HepG2 (cell line): ENCODE results near the gene STEAP2. TPM values are rescaled to one million over a fixed set of nuclear protein-coding genes. Genes with fewer than 3 reads are reported as not detected.

Experiments used
- ARID3A ChIP-seq: IDR thresholded peaks from 2 replicates; pipeline ENCODE4 v1.6.1; 2012; ENCODE audit warnings: low read depth, low read length, improper control_type of control experiment
- CBX1 ChIP-seq: IDR thresholded peaks from one replicate; pipeline ENCODE4 v1.6.1; 2016; ENCODE audit warnings: antibody characterized with exemption, low read depth
- DMTF1 ChIP-seq: sonication (generic); formaldehyde crosslinking; IDR thresholded peaks from 2 replicates; pipeline ENCODE4 v1.4.0; 2020; ENCODE audit warnings: mild to moderate bottlenecking, missing genetic modification reagents
- HNF4G ChIP-seq, 2 experiments: sonication (generic) in 1 of 2; formaldehyde crosslinking in 1 of 2; IDR thresholded peaks; 2 replicates each; pipeline versions ENCODE4 v1.4.0 to v1.6.1; 2011 to 2020; ENCODE audit warnings: borderline replicate concordance in 2 of 2, low read depth in 2 of 2, mild to moderate bottlenecking in 2 of 2, low read length in 1 of 2, missing genetic modification reagents in 1 of 2, moderate library complexity in 1 of 2
- KAT2B ChIP-seq: fragments of 150-350 bp; IDR thresholded peaks from 2 replicates; pipeline ENCODE4 v1.6.1; 2014; ENCODE audit warnings: low read depth, low read length, borderline replicate concordance
- MAFF ChIP-seq: IDR thresholded peaks from 2 replicates; pipeline ENCODE4 v1.6.1; 2011; ENCODE audit warnings: low read depth, low read length, improper control_type of control experiment
- NFYC ChIP-seq: IDR thresholded peaks from 2 replicates; pipeline ENCODE4 v1.6.1; 2016; ENCODE audit warnings: missing genetic modification reagents, missing compliant biosample characterization
- POGZ ChIP-seq: sonication (generic); formaldehyde crosslinking; IDR thresholded peaks from 2 replicates; pipeline ENCODE4 v1.4.0; 2020; ENCODE audit warnings: mild to moderate bottlenecking, missing genetic modification reagents
- RCOR2 ChIP-seq: IDR thresholded peaks from 2 replicates; pipeline ENCODE4 v1.6.1; 2016; ENCODE audit warnings: missing biosample characterization, missing genetic modification reagents
- ZBTB21 ChIP-seq: sonication (generic); formaldehyde crosslinking; IDR thresholded peaks from 2 replicates; pipeline ENCODE4 v1.4.0; 2020; ENCODE audit warnings: missing genetic modification reagents
- ZSCAN20 ChIP-seq: sonication (generic); formaldehyde crosslinking; IDR thresholded peaks from 2 replicates; pipeline ENCODE4 v1.4.0; 2020; ENCODE audit warnings: missing genetic modification reagents, mild to moderate bottlenecking, borderline replicate concordance
- polyA plus RNA-seq, 8 experiments: library from polyadenylated mRNA; depleted of rRNA in 3 of 8; stranded (reverse) in 7 of 8; unstranded in 1 of 8; fragments of >200 nt; fragmentation: Illumina TruSeq in 4 of 8; extraction: Trizol in 4 of 8; gene quantifications; 2 replicates each; pipeline versions ENCODE4 v1.2.1 to v1.2.3, GENCODE V29; 2011 to 2016; ENCODE audit warnings: low read depth in 4 of 8, missing spikeins in 1 of 8, mixed read lengths in 1 of 8; ENCODE audit not compliant: insufficient read depth in 1 of 8
- total RNA-seq, 5 experiments: library from RNA; depleted of rRNA; stranded (reverse); fragments of >200 nt; fragmentation: Illumina TruSeq; extraction: Trizol; gene quantifications; 2 replicates each; pipeline ENCODE4 v1.2.3, GENCODE V29; 2016; ENCODE audit warnings: low read depth in 1 of 5
- TF ChIP-seq, protein P1 (sequence below): sonication (generic); formaldehyde crosslinking; IDR thresholded peaks from 2 replicates; pipeline ENCODE4 v1.4.0; 2020; ENCODE audit warnings: missing genetic modification reagents, borderline replicate concordance
- TF ChIP-seq, protein P2 (sequence below): sonication (generic); formaldehyde crosslinking; IDR thresholded peaks from 2 replicates; pipeline ENCODE4 v1.8.0; 2022; ENCODE audit warnings: mild to moderate bottlenecking, missing genetic modification reagents

The STEAP2 gene
- total and polyA plus RNA-seq, 2 of the 13 experiments (the other 11 are each of a cell fraction or from before 2014, with no cell fraction given), result 4.3 to 4.4 TPM

- TF ChIP-seq, protein P1, sequence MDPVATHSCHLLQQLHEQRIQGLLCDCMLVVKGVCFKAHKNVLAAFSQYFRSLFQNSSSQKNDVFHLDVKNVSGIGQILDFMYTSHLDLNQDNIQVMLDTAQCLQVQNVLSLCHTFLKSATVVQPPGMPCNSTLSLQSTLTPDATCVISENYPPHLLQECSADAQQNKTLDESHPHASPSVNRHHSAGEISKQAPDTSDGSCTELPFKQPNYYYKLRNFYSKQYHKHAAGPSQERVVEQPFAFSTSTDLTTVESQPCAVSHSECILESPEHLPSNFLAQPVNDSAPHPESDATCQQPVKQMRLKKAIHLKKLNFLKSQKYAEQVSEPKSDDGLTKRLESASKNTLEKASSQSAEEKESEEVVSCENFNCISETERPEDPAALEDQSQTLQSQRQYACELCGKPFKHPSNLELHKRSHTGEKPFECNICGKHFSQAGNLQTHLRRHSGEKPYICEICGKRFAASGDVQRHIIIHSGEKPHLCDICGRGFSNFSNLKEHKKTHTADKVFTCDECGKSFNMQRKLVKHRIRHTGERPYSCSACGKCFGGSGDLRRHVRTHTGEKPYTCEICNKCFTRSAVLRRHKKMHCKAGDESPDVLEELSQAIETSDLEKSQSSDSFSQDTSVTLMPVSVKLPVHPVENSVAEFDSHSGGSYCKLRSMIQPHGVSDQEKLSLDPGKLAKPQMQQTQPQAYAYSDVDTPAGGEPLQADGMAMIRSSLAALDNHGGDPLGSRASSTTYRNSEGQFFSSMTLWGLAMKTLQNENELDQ (CRISPR knock-in tag), result no peak
- TF ChIP-seq ZBTB21 (CRISPR knock-in tag), result peak; percentile 72; the same call in 1 of the 2 replicates
- no peak for TF ChIP-seq KAT2B
- no peak for TF ChIP-seq DMTF1 (CRISPR knock-in tag)
- TF ChIP-seq CBX1, result no peak
- TF ChIP-seq RCOR2 (CRISPR knock-in tag), result no peak
- TF ChIP-seq ZSCAN20 (CRISPR knock-in tag), result no peak
- no peak for TF ChIP-seq NFYC (CRISPR knock-in tag)
- TF ChIP-seq POGZ, result no peak
- no peak for TF ChIP-seq ARID3A
- no peak for TF ChIP-seq HNF4G (IDR thresholded peaks at IDR 0.05; ENCODE audit: borderline replicate concordance, low read depth, low read length)
- TF ChIP-seq HNF4G (CRISPR knock-in tag; IDR thresholded peaks at IDR 0.05; ENCODE audit: borderline replicate concordance, low read depth), result no peak
- TF ChIP-seq MAFF, result no peak
- TF ChIP-seq, protein P2, sequence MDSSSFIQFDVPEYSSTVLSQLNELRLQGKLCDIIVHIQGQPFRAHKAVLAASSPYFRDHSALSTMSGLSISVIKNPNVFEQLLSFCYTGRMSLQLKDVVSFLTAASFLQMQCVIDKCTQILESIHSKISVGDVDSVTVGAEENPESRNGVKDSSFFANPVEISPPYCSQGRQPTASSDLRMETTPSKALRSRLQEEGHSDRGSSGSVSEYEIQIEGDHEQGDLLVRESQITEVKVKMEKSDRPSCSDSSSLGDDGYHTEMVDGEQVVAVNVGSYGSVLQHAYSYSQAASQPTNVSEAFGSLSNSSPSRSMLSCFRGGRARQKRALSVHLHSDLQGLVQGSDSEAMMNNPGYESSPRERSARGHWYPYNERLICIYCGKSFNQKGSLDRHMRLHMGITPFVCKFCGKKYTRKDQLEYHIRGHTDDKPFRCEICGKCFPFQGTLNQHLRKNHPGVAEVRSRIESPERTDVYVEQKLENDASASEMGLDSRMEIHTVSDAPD (CRISPR knock-in tag), result no peak
These were observed 11.5 kb downstream of the STEAP2 start (continued) for GRCh38 chr7:90222811-90223725.
